GF-D8 (cell line): Measurements from ENCODE around the gene RNF186.
"Not testable (repeated sequence)": the region's sequence is repeated elsewhere in the genome, so short reads cannot be mapped to it uniquely, and the experiment has no call there.

Source experiments
- DNase-seq: peaks from one replicate; lab custom pipeline; 2025; lab: John Stamatoyannopoulos, UW

Gene RNF186, protein sequence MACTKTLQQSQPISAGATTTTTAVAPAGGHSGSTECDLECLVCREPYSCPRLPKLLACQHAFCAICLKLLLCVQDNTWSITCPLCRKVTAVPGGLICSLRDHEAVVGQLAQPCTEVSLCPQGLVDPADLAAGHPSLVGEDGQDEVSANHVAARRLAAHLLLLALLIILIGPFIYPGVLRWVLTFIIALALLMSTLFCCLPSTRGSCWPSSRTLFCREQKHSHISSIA

DNA sequence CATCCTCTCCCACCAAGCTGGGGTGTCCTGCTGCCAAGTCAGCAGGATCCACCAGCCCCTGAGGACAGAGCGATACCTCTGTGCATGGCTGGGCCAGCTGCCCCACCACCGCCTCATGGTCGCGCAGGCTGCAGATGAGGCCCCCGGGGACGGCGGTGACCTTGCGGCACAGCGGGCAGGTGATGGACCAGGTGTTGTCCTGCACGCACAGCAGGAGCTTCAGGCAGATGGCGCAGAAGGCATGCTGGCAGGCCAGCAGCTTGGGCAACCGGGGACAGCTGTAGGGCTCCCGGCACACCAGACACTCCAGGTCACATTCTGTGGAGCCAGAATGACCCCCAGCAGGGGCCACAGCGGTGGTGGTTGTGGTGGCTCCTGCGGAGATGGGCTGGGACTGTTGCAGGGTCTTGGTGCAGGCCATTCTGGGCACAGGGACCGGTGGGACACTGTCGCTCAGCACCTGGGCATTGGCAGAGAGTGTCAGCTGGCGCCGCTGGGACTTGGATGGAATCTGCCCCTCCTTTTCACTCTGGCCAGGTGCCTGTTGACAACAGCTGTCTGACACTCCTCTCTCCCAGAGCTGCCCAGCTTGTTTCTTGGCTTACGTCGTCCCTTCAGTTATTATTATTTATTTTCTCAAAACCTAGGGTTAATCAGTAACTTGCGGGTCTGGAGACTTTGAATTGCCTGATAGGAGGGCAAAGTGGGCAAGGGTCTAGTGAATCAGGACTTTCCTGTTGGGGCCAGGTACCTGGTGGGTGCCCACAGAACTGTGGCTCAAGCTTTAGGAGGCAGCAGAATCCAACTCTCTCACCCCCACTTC, at the start of gene RNF186:
Gene RNF186 (minus strand): TSS at position 603 of the 823 bp plus-strand sequence. CDS start 182 bp downstream, at position 421.
- DNase-seq: no peak

DNA sequence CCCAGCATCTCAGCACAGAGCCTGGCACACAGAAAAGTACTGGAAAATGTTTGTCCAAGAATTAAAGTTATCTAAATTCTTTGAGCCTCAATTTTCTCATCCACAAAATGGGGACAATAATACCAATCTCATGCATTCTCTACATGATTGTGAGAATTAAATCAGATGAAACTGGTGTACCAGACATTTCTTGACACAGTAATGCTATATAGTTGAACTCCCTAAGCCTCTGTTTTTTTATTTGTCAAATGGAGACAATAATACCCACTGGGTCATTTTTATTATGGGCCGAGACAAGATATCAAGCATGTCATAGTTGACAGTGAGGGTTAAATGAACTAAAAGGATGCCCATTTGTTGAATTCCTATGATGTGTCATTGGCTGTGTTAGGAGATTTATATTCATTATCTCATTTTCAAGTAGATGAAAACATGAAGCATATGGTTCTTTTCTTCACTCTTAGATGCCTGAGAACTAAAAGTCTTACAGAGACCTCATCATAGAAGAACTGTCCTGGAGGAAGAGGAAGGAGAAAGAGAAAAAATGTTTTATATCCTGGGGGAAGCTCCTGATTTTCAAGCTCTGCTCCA, 49.6 kb upstream of the RNF186 start:
- DNase-seq: no peak

DNA sequence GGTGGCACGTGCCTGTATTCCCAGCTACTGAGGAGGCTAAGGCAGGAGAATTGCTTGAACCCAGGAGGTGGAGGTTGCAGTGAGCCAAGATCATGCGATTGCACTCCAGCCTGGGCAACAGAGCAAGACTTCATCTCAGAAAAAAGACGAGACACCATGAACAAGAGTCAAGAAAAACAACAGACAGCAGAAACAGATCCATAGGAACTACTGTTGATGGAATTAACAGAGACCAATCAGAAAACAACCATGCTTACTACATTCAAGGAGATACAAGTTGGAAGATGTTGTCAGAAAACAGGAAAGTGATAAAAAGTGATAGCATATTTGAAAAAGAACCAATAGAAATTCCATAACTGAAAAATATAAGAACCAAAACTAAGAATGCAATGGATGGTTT, 47.9 kb upstream of the RNF186 start:
- DNase-seq: no peak

DNA sequence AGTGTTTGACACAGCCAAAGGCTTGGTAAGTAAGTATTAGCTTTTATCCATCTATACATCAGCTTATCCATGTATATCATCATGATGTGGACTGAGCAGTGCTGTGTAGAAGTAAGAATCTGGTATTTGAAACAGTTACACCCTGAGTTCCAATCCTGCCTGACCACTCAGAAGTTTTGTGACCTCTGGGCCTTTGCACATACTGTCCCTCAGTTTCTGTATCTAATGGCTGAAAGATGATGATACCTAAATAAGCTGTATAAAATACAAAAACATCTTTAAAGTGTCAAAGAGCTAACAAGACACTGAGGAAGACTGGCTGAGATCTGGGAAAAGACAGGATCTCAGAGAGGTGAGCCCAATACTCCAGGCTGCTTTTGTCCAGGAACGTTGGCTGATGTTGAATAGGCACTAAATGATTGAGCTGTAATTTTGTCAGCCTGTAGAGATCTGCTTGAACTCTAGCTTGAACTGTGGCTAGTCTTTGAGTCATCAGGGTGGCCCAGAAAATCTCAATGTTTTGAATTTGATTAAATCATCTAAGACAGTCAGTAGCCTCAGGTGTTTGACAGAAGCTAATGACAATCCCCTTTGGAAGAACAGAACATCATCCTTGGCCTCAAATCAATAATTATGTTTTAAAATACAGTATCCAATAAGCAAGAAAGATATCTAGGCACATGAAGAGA, 46.9 kb upstream of the RNF186 start:
- DNase-seq: no peak

DNA sequence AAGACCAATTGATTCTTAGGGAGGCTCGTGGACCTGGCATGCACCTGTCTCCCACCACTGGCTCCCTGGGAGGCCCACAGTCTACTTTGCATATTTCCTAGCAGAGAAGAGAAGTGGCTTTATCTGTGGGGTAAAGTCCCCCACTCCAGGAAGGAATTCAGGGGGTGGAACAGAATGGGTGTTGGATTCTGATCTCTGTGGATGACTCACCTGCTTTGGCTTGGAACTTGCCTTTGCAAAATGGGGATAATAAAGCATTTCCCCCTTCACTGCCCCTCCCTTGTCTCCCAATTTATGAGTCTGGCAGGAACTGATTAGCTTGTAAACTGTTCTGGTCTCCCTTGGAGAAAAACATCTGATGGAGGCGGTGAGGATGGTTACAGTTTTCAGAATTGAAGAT, 46.0 kb upstream of the RNF186 start:
- DNase-seq: no peak

DNA sequence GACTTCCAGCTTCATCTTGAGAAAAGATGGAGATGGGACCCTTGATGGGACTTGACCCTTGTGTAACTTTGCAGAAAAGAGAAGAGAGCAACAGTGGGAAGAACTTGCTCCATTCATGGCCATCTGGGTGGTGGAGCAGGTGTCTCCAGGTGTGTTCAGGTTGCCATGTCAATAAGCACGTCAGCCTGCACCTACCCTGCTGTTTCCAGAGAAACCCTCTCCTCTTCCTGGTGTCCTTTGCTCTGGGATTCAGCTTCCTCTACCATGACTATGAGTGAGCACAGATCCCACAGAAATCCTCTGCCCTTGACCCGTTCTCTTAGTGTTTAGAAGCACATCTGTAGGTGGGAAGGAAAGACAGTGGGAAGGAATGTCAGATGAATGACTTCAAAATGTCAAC, 45.3 kb upstream of the RNF186 start:
- no peak for DNase-seq

DNA sequence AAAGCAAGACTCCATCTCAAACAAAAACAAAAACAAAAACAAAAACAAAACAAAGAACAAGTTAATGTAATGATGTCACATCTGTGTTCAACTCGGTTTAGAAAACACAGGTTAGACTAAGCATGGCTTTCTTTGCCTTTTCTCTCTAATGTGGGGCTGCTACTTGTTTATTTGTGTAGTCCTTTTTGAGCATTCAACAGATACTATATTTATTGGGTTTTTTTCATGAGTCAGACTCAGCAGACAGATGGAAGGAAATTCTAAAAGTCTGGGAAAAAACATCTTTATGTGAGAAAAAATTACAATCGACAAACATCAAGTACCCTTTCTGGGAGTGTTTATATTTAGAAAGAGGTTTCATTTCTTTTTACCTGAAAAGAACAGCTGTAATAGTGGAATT, 44.8 kb upstream of the RNF186 start:
- no peak for DNase-seq

DNA sequence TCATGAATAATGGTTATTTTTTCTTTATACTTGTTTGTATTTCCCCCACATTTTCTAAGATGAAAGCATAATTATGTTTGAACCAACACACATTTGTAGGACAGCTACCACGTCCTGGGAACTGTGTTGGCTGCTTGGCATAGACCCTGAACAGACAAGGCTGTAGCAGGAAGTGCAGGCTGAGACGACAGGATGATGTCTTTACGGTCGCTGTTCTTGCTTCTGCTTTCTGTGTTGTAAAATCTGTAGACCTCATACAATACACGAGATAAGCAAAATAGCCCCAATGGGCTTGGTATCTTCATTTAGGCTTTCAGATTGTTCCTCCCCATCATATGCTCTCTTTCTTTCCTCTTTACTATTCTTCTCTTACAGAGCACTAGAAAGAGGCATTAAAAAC, 43.8 kb upstream of the RNF186 start:
- no peak for DNase-seq

DNA sequence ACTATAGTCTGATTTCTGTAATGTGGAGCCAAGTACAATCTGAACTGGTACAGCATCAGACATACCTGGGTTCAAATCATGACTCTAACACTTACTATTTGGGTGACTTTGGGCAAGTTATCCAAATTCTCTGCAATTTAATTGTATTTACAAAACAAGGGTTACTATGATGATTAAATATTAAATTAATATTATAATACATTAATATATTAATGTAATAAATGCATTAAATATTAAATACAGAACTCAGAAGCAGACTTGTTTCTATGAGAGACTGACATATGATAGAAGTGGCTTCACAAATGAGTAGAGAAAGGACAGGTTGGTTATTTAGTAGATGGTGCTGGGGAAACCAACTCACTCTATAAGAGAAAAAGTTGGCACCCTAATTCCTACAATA, 39.8 kb upstream of the RNF186 start:
- DNase-seq: no peak

DNA sequence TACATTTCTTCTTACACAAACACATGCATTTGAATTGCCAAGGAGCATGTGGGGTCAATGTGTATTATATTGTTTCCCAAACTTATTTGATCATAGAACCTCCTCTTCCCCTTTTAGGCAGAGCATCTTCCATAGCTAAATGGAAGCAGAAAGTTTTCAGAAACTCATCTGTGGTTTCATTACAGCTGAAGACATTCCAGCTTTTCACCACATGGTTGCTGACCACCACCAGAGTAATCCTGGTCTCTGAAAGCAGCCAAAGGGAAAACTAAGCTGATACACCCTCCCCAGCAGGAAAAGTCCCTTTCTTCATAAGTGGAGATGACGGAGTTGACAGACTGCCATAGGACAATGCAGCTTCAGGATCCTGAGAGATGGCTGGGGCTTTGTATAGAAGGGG, 37.0 kb upstream of the RNF186 start:
- DNase-seq: no peak

DNA sequence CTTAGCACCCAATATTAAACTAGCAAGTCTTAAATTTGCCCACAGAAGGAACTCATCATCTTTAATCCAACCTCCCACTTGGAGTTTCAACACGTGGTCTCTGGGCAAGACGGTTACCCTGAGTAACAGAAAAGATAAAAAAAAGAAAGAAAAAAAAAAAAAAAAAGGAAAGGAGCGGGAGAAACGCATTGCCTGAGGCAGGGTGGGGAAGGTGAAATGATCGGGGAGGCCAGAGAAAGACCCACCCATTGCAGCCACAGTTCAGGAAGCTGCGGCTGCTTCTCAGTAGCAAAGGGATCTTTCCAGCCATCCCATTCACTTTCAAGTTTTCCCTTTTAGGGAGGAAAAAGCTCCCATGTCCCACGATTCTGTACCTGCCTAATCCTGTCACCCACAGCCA, 35.1 kb upstream of the RNF186 start:
- no peak for DNase-seq

DNA sequence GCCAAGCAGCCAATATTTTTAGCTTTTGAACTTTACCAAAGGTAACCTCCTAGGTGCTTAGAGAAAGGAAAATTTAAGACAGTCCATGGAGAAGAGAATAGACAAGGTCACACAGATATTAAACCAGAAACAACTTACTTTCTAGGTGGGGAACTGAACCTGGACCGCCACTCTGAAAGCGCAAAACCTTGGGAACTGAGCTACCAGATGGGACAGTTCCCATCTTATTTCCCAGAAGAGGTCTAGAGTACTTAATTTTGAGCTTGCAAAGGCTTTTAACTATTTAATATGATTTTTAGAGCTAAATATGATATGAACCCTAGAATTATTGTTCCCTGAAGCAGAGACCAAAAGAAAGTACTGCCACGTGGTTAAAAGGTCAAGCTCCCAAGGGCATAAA, 34.2 kb upstream of the RNF186 start:
- not testable (repeated sequence) for DNase-seq

DNA sequence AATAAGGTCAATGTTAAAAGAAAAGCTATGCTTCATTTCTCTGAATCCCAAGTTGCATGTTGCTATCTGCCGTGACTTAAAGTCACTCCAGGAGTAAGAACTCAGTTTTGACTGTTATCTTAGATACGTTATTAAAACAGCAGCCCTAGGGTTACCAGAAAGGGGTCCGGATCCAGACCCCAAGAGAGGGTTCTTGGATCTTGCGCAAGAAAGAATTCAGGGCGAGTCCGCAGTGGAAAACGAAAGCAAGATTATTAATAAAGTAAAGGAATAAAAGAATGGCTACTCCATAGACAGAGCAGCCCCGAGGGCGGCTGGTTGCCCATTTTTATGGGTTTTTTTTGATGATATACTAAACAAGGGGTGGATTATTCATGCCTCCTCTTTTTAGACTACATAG, 32.3 kb upstream of the RNF186 start:
- not testable (repeated sequence) for DNase-seq

DNA sequence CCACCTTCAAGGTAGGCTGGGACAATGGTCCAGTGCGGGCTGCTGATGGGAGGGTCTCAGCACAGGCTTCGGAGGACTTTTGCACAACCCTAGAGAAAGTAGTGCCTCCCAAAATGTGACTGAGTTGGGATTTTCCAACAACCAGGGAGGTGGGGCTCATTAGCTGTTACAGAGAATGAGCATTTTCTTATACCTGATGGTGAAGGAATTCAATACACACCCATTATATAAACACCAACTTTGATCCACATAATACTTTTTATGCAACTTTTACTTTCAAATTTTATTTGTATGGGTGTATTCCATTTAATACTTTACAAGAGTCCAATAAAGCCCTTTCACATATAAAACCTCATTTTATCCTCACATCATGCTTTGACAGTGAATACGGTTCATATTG, 31.3 kb upstream of the RNF186 start:
- DNase-seq: no peak

DNA sequence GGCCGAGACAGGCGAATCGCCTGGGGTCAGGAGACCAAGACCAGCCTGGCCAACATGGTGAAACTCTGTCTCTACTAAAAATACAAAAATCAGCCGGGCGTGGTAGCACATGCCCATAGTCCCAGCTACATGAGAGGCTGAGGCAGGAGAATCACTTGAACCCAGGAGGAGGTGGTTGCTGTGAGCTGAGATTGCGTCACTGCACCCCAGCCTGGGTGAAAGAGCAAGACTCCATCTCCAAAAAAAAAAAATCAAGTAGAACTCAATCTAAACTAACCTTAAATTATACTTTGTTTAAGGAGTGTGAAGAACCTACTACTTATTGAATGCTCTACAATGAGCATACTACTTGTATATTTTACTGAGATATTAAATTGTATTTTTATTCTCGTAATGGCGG, 30.5 kb upstream of the RNF186 start:
- no peak for DNase-seq

DNA sequence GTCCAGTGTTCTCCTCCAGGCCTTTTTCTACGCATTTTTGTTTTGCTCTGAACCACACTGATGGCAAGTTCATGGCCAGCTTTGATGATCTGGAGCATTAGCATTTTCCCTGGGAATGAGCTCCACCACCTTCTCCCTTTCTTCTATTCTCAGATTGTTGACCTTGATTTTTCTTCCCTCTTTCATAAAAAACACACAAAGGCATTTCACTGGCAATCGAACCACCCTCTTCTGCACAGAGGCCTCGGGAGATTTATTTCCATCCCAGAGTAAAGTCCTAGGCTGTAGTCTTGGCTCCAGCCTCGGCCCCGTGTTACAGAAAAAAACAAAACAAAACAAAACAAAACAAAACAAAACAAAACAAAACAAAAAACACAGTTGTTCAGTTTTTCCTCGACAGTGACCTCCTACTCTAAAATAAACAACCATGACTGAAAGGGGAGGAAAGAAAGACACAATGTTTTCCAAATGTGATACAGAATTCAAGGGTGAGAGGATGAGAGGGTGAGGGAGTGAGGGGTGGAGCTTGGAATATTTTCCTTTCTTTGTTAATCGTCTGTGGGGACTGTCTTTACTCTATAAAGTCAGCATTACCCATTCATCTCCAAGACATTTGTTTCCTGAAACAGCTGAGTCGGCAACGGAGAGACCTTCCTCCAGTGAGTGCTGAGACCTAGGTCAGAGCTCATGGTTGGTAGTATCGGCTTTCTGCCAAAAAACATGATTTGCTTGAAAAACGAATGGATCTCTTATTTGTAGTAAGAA, 29.8 kb upstream of the RNF186 start:
- no peak for DNase-seq

DNA sequence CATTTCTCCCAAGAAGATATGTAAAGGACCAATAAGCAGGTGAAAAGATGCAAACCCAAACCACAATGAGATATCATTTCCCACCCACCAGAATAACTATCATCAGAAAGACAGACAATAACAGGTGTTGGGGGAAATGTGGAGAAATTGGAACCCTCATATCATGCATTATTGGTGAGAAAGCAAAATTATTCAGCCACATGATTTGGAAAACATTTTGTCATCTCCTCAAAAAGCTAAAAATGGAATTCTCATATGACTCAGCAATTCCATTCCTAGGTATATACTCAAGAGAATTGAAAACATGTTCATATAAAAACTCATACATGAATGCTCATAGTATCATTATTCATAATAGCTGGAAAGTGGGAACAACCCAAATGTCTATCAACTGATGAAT, 25.1 kb upstream of the RNF186 start:
- no peak for DNase-seq

DNA sequence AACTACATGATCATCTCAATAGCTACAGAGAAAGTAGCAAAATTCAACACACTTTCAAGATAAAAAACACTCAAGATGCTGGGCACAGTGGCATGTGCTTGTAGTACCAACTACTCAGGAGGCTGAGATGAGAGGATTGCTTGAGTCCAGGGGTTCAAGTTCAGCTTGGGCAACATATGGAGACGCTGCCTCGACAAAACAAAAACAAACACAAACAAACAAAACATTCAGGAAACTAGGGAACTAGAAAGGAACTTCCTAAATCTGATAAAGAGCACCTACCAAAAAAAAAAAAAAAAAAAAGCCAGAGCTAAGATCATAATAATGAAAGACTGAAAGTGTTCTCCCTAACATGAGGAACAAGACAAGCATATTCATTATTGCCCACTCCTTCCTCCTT, 22.8 kb upstream of the RNF186 start:
- DNase-seq: no peak

DNA sequence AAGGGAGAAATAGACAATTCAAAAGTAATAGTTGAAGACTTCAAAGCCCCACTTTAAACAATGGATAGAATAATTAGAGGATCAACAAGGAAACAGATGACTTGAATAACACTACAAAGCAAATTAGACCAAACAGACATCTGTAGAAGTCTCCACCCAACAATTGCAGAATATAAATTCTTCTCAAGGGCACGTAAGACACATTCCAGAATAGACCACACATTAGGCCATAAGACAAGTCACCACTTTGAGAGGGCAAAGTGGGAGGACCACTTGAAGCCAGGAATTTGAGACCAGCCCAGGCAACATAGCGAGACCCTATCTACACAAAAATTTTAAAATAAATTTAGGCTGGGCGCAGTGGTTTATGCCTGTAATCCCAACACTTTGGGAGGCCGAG, 20.5 kb upstream of the RNF186 start:
- no peak for DNase-seq

DNA sequence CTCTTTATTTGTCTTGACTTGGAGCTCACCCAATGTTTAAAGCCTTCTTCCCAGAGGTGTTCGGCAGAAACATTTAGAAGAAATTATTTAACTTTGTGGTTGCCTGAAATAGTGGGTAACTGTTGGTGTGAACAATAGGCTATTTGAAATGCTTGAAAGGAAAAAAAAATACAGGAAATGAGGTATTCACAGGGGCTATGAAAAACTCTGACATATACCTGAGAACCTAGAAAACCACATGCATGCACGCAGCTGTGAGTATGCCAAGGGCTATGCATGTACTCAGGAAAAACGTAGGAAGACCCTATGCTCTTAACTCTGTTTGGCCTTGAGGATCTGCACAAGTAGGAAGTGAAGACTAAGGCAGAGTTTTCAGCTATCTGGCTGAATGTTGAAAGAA, 16.4 kb upstream of the RNF186 start:
- no peak for DNase-seq

DNA sequence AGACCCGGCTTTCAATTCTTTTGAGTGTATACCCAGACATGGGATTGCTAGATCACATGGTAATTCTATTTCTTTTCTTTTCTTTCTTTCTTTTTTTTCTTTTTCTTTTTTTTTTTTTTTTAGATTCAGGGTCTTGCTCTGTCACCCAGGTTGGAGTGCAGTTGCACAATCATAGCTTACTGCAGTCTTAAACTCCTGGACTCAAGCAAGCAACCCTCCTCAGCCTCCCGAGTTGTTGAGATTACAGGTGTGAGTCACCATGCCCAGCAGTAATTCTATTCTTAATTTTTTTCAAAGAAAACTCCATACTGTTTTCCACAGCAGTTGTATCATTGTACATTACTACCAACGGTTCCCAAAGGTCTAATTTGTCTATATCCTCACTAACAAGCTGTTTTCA, 13.5 kb upstream of the RNF186 start:
- DNase-seq: no peak

DNA sequence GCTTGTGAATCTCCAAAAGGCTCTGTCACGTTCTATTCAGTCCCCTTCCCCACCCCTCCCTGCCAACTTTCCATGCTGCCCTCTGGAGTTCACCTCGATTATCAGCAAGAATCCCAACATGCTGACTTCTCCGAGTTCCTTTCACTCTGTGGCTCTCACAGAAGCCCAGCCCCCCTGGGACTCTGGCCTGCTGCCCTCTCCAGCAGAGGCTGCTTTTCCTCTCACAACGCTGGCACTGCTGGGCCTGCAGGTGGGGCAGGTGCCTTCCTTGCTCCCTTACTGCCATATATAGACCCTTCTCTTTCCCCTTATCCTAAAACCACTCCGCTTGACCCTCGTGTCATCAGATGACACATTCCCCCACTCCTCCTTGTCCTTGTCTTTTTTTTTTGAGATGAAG, 10.2 kb upstream of the RNF186 start:
- no peak for DNase-seq
